Measurements from ENCODE around the gene CHRDL1.

The CHRDL1 gene

DNA sequence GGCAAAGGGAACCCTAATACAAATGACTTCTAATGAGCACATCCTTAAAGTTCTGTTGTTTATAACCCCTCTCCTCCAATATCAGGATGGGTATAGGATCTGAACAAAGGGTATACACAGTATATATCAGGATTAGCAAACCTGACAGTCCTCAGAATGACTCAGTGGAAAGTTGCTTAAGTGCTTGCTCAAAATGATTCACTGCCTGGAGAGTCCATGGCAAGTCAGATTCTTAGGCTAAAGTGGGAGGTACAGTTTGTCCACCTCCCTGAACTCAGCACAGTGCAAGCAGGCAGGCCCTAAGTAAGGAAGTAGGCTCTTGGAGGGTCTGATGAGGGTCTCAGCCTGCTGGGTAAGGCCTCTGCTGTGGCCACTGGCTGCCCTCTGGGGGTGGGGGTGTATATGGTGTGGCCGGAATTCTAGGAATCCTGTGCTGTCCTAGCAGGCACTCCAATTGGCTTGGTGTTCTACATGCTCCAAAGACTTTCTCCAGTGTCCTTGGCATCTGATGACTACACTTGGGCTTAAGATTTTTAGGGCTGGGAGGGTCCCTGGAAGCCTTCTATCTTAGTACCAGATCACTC, 54.3 kb downstream of the CHRDL1 start:
- Mint-ChIP-seq H3K27me3 (ENCODE audit: low read depth, poor library complexity) (peaks cover 2% of the 10 kb centered on the region), H3K4me1 (peaks cover 31% of the 10 kb centered on the region), H3K9me3 (no peaks in the 10 kb centered on the region), H3K27ac (no peak overlapping the region), H3K36me3 (ENCODE audit: low read depth) (no peaks in the 10 kb centered on the region), H3K4me3 (no peak overlapping the region)
- DNase-seq: no peak
- TF ChIP-seq, protein P1, sequence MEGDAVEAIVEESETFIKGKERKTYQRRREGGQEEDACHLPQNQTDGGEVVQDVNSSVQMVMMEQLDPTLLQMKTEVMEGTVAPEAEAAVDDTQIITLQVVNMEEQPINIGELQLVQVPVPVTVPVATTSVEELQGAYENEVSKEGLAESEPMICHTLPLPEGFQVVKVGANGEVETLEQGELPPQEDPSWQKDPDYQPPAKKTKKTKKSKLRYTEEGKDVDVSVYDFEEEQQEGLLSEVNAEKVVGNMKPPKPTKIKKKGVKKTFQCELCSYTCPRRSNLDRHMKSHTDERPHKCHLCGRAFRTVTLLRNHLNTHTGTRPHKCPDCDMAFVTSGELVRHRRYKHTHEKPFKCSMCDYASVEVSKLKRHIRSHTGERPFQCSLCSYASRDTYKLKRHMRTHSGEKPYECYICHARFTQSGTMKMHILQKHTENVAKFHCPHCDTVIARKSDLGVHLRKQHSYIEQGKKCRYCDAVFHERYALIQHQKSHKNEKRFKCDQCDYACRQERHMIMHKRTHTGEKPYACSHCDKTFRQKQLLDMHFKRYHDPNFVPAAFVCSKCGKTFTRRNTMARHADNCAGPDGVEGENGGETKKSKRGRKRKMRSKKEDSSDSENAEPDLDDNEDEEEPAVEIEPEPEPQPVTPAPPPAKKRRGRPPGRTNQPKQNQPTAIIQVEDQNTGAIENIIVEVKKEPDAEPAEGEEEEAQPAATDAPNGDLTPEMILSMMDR (IDR thresholded peaks at IDR 0.05): no peak

DNA sequence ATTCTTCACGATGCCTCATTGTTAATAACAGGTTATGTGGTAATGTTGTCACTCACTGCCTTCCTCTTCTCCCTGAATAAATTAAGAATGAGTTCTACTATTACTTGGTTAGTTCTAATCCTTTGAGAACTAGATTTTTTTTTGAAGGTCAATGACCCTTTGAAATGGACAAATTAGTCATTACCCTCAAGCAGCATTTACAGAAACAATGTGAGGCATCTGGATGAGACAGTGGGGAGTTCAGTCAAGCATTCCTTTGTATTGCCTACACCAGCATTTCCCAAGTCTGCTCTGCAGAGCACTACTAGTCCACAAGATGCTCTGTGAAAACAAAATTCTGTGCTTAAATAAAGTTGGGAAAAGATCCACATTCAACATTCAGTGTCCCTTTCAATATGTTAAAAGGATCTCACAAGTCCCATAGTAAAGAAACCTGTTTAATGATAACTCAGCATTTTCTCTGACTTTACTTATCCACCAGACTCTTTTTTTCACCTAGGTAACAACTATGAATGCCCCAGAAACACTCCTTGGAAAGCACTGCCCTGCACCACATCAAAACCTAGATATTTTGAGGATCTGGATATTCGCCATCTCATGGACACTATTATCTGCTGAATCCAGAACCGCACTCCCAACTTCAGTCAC, 60.6 kb downstream of the CHRDL1 start:
- TF ChIP-seq, protein P1 (IDR thresholded peaks at IDR 0.05): no peak
- Mint-ChIP-seq H3K27ac (no peak overlapping the region), H3K9me3 (no peaks in the 10 kb centered on the region), H3K36me3 (ENCODE audit: low read depth) (no peaks in the 10 kb centered on the region), H3K4me1 (peaks cover 27% of the 10 kb centered on the region), H3K4me3 (no peak overlapping the region), H3K27me3 (ENCODE audit: low read depth, poor library complexity) (peaks cover 4% of the 10 kb centered on the region)
- DNase-seq: no peak

DNA sequence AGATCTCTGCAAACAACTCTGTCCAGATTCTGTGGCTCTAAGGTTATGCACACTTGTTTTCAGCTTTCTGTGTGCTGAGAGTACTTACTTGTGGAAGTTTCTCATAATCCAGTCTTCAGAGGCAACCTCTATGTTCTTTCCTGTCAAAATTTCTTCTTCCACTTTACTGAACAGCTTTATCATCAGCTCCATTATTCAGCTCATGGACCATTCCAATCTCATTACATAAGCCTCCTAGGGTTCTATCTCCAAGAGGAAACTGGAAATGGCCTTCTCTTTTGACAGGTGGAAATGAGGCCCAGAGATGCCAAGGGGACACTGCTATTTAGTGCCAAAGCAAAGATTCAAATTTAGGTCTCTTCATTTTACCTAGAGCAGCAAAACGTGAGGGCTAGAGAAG, 61.3 kb downstream of the CHRDL1 start:
- Mint-ChIP-seq H3K27ac (no peak overlapping the region), H3K9me3 (no peaks in the 10 kb centered on the region), H3K4me3 (no peak overlapping the region), H3K27me3 (ENCODE audit: low read depth, poor library complexity) (peaks cover 4% of the 10 kb centered on the region), H3K36me3 (ENCODE audit: low read depth) (no peaks in the 10 kb centered on the region), H3K4me1 (peaks cover 27% of the 10 kb centered on the region)
- DNase-seq: no peak
- TF ChIP-seq, protein P1 (IDR thresholded peaks at IDR 0.05): no peak

DNA sequence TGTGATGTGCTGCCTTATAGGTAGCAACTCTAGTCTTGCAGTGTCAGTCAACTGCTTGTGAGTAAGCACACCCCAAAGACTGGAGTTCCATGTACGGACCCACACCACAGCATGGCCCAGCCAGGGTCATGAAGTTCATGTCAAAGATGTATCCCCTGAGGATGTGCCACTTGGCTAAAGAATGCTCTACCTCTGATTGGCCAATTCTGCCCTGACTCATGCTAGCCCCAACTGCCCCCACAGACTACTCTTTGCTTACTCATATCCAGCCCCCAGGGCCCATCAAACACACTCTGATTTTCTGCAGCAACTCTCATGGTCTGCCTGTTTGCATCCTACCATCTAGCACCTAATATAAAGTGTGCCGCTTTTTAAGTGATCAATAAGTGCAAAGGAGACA, 62.5 kb downstream of the CHRDL1 start:
- no peak for DNase-seq
- no peaks in the 10 kb centered on the region for H3K36me3 Mint-ChIP-seq (ENCODE audit: low read depth)
- H3K27ac Mint-ChIP-seq: no peak overlapping the region
- H3K27me3 Mint-ChIP-seq (ENCODE audit: low read depth, poor library complexity): peaks cover 4% of the 10 kb centered on the region
- TF ChIP-seq, protein P1 (IDR thresholded peaks at IDR 0.05): no peak
- no peak overlapping the region for H3K4me3 Mint-ChIP-seq
- peaks cover 27% of the 10 kb centered on the region for H3K4me1 Mint-ChIP-seq
- H3K9me3 Mint-ChIP-seq: no peaks in the 10 kb centered on the region

DNA sequence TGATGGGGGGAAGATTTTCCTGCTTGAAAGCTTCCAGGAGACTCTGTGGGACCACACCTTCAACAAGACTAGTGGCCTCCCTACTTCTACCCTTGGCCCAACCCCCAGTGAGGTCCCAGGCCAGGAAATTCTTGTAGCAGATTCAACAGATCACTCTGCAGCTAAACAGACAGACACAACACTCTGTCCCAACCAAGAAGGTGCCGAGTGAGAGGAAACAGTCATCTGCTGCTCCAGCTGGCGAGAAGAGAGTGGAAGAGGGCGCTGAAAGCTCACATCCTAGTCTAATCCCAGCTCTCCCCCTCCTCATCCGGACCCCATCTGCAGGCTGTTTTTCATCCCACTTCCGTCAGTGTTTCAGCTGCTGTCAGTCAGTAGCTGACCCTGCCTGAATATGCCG, 63.4 kb downstream of the CHRDL1 start:
- peaks cover 4% of the 10 kb centered on the region for H3K27me3 Mint-ChIP-seq (ENCODE audit: low read depth, poor library complexity)
- no peak for DNase-seq
- H3K4me3 Mint-ChIP-seq: no peak overlapping the region
- peaks cover 27% of the 10 kb centered on the region for H3K4me1 Mint-ChIP-seq
- H3K36me3 Mint-ChIP-seq (ENCODE audit: low read depth): no peaks in the 10 kb centered on the region
- TF ChIP-seq, protein P1 (IDR thresholded peaks at IDR 0.05): no peak
- no peak overlapping the region for H3K27ac Mint-ChIP-seq
- H3K9me3 Mint-ChIP-seq: no peaks in the 10 kb centered on the region

- peaks cover 21% of the 10 kb centered on the region for H3K4me1 Mint-ChIP-seq
- H3K4me3 Mint-ChIP-seq: no peak overlapping the region
- H3K27ac Mint-ChIP-seq: no peak overlapping the region
- no peaks in the 10 kb centered on the region for H3K9me3 Mint-ChIP-seq
- TF ChIP-seq, protein P1 (IDR thresholded peaks at IDR 0.05): no peak
- DNase-seq: no peak
- H3K36me3 Mint-ChIP-seq (ENCODE audit: low read depth): no peaks in the 10 kb centered on the region
- no peaks in the 10 kb centered on the region for H3K27me3 Mint-ChIP-seq (ENCODE audit: low read depth, poor library complexity)
Observed at GRCh38 chrX:110723844-110724243, 71.8 kb downstream of the CHRDL1 start.
